ENCODE results near the gene LMNA.
"Not testable (repeated sequence)": the region's sequence is repeated elsewhere in the genome, so short reads cannot be mapped to it uniquely, and the experiment has no call there.

The LMNA gene

DNA sequence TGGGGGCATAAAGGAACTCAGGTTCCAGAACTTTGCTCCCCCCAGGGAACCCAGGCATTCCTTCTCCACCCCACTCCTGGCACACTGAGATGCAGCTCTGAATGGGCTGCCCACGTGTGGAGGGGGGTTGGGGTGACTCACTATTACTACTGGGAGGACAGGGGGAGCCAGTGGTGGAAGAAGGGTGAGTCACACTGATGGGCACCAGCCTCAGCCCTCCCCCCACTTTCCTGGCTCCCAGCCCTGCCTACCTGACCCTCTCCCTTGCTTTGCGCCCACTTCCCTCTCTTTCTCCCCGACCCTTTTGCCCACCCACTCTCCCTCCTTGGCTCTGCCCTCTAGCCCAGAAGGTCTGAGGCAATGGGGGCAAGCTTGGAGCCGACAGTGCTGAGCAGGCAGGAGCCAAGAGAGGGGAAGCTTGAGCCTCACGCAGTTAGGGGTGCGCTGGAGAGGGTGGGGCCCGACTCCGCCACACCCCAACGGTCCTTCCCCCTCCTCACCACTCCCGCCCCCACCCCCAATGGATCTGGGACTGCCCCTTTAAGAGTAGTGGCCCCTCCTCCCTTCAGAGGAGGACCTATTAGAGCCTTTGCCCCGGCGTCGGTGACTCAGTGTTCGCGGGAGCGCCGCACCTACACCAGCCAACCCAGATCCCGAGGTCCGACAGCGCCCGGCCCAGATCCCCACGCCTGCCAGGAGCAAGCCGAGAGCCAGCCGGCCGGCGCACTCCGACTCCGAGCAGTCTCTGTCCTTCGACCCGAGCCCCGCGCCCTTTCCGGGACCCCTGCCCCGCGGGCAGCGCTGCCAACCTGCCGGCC, at the start of gene LMNA:
TSS of gene LMNA (plus strand) at position 611 of the 818 bp plus-strand sequence. CDS start 208 bp downstream, outside the sequence.
- peak; percentile 76 for DNase-seq

DNA sequence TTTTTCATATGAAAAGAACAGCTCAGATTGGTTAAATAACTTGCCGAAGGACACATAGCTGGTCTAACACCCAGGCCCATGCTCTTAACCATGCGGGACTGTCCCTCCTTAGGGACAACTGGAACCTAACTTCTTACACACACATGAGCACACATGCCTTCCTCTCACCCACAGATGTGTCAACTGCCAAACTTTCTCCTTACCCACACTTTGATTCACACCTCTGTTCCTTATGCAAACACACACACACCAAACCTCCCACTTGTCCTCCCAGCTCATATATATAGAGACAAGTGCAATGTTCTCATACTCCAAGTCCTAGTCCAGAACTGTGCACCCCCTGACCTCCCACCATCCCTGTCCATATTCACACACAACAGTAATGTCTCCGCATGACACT, 49.3 kb upstream of the LMNA start:
- no peak for DNase-seq

DNA sequence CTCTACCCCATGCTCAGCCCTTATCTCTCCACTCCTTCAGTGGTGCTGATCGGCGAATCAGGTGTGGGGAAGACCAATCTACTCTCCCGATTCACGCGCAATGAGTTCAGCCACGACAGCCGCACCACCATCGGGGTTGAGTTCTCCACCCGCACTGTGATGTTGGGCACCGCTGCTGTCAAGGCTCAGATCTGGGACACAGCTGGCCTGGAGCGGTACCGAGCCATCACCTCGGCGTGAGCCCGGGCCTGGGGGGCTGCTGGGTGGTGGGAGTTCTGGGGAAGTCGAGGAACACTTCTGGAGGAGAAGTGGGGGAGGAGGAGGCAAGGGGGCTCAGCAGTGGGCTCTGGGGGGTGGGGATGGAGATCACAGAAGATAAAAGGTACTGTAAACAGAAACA, 48.6 kb upstream of the LMNA start:
- no peak for DNase-seq

DNA sequence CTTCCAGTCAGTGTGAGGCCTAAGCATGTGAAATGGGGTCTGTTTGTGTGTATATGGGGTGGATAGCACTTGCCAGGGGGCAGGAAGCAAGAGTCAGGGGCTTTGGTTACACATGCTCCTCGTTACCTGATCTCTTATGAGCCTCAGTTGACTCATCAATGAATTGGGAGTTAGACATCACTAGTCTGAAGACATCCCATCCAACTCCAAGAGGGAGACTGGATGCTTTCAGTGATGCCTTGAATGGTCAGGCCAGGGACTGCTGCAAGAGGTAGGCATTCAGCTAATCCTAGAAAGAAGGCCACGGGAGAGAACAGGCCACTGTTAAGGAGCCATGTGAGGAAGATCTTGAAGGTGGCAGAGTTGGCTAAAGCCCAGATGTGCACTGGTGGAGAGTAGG, 47.2 kb upstream of the LMNA start:
- no peak for DNase-seq

DNA sequence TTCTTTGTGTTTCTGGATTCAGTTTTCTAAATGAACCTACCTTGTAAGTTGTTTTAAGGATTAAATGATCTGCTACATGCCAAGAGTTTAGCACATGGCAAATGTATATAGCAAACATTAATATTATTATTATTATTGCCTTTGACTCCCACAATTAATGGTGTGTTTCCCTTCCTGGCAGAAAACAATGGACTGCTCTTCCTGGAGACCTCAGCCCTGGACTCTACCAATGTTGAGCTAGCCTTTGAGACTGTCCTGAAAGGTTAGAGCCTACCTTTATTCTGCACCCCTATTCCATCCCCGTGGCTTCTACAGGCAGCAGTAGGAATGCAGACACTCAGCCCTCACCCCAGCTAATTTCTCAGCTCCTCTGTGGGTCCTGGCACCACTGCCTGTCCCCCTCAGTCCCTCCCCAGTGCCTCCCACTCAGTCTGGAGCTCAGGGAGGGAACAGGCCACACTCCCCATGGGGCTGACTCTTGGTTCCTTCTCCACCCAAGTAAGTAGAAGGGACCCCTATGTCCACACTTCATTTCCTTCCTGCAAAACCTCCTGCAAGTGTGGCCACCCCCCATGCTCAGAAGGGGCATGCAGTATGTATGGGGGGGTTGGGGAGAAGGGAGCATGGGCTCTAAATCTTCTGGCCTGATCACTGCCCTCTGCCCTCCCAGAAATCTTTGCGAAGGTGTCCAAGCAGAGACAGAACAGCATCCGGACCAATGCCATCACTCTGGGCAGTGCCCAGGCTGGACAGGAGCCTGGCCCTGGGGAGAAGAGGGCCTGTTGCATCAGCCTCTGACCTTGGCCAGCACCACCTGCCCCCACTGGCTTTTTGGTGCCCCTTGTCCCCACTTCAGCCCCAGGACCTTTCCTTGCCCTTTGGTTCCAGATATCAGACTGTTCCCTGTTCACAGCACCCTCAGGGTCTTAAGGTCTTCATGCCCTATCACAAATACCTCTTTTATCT, 44.7 kb upstream of the LMNA start:
- no peak for DNase-seq

DNA sequence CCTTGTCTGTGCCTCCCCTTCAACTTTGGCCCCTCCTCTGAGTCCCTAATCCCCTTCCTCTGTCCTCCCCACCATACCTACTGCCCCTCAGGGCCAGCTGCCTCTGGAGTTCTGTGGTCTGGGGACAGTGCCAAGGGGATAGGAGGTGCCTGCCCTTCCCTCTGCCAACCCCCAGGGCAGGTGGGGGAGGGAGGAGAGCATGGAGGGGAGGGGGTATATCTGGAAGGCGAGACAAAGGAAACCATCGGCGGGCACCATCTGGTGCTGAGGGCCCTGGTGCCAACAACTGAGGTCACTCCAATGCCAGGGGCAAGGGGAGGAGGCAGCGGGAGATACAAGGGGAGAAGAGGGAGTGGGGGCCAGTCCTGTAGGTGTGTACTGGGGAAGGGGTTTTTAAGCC, 44.0 kb upstream of the LMNA start:
- no peak for DNase-seq

DNA sequence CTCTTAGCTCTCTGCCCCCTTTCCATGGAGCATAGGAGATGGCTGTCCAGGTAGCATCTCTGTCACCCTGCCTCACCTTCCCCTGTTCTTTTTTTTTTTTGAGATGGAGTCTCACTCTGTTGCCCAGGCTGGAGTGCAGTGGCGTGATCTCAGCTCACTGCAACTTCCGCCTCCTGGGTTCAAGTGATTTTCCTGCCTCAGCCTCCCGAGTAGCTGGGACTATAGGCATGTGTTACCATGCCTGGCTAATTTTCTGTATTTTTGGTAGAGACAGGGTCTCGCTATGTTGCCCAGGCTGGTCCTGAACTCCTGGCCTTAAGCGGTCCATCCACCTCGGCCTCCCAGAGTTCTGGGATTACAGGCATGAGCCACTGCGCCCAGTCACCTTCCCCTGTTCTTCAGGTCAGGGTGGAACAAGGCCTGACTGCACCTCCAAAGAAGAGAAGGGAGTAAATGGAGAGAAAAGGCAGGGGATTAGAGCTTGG, 43.1 kb upstream of the LMNA start:
- not testable (repeated sequence) for DNase-seq

DNA sequence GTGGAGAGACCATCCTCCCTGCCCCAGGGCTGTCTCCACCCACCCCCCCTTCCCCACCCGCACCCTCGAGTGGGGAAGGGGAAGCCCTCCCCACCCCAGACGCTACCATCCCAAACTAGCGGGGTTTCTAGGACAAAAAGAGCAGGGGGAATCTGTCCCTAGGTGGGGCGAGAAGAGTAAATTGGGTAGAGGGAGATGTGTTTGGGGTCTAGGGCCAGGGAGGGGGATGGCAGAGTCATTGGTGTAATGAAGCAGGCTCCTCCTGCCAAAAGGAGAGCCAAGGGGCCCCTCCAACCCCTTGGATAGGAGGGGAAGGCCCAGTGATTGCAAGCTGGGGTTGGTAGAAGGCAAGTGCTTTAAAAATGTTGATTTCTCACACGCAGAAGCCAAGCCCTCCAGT, 42.3 kb upstream of the LMNA start:
- DNase-seq: no peak

DNA sequence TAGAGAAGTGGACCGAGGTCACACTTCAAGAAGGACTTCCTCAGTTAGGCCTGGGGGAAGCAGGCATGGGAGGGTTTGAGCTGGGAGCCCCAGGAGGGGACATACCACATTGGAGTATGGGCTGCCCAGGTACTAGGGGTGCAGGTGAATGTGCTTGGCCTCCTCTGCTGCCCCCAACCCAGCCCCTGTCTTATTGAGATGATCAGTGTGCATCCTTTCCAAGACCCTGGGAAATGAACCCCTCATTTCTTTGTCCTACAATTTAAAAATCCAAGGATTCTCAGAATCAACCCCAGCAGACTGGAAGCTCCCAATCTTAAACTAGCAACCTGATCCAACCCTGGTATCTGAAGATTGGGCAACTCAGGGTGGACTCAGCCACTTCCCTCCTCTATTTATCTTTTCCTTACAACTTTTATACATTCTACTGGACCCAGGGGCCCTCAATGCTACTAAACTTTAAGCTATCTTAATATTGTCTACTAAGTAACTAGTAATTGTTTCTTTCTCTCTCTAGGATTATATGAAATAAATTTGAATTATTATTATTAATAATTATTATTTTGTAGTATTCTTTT, 41.3 kb upstream of the LMNA start:
- DNase-seq: no peak

DNA sequence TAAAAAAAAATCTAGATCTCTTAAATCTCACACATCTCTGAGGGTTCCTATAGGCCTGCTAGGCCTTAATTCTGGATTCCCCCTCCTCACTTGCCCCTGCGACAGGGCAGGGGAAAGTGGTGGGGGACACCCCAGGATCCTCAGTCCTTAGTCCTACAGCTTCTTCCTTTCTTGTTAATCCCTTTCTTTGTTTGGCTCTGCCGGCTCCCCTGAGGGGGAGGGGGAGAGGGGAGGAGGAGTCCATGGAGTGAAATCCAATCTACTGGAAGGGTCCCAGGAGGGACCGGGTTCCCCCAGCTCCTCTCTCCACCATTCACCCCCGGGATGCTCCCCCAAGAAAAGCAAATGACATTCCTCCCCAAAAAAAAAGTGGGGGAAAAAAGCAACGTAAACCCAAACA, 40.8 kb upstream of the LMNA start:
- no peak for DNase-seq

DNA sequence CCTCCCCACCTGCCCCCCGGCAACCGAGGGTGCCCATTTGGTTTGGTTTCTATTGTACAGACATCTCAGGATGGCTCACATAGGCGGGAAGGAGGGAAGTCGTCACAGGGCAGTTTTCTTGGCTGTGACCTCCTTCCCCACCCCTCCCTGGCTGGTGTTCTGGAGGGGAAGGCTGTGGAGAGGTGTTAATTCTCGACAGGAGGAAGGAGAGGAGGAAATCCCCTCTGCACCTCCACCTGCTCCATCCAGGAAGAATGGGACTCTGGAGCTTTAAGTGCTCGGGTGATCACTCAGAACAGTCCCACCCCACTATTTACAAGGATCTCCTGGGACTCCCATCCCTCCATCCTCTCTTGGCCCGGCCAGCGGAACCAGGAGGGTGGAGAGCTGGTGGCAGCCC, 39.9 kb upstream of the LMNA start:
- DNase-seq: no peak

DNA sequence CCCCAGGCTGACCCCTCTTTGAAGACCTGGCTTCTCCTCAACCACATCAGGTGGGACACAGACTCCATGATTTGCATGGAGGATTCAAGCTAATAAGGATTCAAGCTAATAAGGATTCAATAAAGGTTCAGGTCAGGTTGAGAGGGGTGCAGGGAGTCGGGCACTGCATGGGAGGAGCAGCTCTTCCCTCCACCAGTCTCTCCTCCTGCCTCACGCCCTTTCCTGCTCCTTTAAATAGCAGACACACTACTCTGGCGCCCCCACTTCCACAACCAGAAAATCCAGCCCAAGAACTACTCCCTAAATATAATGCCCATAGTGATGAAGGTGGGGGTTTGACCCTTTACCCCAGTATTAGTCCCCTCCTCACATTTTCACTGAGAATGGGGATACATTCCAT, 39.3 kb upstream of the LMNA start:
- no peak for DNase-seq

DNA sequence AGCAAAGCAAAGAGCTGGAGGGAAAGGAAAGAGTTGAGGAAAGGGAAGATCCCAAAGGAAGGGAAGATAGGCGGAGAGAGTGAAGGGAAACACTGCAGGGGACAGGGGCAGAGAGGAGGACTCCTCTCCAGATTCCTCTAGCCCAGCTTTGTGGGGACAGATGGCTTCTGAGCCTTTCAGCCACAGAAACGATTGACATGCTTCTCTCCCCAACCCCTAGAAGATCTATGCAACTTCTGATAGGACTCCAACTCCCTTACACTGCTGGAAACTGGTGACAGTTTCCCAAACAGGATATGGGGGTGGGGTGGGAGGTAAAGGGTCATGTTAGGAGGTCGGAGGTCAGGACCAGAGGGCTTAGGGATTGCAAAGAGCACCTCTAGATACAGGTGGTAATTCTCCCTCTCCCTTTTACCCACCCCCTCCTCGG, 38.7 kb upstream of the LMNA start:
- no peak for DNase-seq

DNA sequence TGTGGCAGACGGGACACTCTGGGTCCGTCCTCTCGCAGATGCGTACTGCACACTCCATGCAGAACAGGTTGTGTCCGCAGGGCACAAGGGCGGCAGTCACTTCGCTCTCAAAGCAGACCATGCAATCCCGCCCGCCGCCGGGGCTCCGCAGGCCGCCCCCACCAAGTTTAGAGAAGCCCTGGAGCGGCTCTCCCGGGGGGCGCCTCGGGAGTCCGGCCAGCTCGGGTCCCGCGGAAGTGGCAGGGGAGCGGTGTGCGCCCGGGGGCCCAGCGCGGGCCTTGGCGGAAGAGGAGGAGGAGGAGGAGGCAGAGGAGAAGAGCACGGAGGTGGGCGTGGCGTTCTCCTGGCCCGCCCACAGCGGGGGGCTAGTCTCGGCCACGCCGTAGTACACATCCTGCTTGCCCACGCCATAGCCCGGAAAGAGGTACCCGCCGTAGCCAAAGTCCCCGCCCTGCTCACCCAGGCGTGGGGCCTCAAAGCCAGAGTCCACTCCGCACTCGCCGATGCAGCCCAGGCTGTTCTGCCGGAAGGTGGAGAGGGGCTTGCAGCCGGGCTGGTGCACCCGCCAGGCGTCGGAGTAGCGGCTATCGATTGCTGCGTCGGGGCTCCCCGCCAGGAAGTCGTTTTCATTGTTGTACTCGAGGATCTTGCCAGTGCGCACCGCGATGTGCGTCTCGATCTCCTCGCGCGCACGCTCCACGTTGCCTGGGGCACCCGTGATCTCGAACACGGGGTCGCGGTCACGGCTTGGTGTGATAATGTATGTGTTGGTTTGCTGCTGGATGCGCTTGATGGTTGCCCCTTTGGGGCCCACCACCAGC, 37.7 kb upstream of the LMNA start:
- DNase-seq: no peak

DNA sequence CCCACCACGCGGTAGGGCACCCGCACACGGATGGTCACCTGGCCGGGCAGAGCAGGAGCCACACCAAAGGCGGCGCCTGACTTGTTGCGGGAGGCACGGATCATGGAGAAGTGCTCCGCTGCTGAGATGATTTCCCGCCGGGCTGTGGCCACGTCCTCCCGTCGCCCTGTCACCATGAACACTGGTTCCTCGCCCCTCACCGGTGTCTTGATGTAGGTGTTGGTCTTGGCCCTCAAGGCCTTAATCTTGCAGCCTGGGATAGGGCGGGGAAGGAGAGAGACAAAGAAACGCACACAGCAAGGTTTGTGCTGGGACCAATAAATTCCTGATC, 37.1 kb upstream of the LMNA start:
- no peak for DNase-seq

DNA sequence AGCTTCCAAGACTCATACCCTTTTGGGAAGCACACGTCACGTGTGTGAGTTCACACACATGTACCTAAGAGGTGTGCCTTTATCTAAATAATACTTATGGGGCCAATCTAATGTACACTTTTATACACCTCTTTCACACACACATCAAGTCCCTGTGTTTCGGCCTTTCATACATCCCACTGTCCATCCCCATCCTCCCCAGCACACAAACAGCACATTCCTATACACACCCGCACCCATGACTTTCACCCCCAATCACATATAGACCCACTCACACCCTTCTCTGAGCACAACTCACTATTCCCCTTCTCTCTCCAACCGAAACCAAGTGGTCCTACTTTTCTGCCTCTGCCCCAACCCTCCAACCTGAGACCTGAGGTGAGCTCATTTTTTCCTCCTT, 35.8 kb upstream of the LMNA start:
- DNase-seq: no peak

DNA sequence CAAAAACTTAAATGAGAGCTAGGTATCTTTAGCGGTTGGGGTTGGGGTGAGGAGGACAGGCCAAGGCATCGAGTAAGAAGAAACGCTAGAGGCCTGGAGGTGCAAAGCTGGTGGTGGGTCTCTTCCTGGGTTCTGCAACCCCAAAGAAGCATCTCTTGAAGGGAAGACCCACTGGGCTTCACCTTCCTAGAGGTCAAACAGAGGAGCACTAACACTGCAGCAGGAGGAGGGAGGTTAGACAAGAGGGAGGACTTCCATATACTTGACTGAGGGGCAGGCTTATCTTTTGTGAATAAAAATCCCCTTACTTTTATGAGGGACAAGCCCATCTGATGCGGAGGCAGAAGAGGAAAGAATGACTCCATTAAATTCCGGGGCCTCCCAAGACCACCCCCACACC, 34.7 kb upstream of the LMNA start:
- no peak for DNase-seq

DNA sequence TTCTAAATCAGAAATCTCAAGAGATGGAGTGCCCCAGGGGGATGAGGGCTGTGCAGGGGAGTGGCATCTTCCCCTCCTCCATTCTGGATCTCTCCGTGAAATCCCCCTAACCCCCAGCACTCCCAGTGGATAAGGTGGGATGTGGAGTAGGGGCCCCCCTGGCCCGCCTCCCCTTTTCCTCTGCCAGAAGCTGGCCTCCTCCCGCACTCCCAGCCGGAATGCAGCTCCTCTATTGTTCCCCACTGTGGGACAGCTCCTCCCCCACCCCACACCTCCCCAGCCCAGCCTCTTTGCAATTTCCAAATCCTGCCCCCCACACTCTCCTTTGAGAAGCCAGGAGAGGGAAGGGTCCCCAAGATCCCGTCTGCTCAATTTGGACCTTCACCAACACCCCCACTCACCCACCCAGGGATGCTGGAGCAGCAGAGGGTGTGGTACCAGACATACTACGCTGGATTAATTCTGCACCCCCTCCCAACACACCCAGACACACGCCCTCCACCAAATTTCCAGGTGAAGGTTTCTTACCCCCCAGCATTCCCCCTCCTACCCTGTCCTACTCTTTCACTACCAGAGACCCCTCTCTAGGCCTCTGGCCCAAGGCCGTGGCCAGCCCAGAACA, 34.2 kb upstream of the LMNA start:
- DNase-seq: no peak

DNA sequence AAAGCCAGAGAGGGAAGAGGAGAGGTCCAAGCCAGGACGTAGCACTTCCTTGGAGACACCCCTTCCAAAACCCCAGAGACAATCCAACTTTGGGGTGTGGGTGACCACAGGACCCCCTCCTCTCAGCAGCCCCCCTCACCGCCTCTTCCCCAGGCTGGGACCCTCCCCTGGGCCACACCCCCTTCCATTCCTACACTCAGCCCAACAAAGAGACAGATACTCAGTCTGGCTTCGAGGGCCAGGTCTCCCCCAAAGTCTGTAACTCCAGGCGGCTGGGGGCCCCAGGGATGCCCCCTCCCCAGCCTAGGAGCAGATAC, 33.7 kb upstream of the LMNA start:
- DNase-seq: no peak

DNA sequence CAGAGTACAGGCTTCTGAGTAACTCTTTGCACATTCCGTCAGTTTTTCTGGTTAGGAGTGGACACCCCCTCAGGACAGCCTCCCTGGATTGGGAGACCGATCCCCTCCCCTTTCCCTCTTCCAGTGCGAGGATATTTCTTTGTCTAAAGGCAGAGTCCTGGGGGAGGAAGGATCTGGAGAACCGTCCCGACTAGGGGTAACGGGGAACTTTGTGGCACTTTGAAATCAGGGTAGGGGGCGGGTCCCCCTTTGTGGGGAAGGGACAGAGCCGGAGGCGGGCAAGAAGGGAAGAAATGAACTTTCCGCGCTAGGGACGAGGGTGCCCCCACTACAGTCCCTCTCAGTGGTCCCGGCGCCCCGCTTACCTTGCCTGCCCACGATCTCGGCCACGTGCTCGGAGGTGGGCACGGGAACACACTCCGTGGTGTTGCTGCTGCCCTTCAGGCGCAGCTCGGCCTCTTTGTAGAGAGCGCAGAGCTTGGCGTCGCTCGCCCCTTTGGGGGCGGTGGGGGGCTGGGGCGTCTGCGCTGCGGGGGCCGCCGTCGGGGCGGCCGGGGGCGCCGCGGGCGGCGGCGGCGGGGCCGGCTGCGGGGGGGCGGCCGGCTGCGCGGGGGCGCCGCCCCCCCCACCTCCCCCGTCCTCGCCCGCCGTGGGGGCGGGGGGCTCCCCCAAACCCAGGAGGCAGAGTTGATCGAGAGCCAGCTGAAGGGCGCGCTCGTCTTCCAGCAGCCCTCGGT, 33.2 kb upstream of the LMNA start:
- no peak for DNase-seq

DNA sequence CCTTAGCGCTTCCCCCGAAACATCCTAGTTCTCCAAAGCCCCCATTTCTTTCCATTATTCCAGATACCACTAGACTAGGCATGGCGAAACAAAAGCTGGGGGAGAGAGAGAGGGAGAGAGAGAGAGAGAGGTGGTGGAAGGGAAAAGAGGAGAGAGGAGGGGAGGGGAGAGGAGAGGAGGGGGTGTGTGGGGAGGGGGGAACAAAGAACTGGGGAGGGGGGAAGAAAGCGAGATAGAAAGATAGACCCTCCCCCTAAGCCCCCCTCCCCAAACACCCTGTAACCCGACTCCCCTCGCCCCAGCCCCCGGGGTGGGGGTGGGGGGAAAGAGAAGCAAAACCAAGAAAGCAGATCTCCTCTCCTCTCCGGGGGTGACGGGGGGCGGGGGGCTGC, 32.6 kb upstream of the LMNA start:
- no peak for DNase-seq
